PC-9 (cell line): Measurements from ENCODE around the gene CLCN3.

Experiments used
- CTCF ChIP-seq: fragments of 200-600 bp; sonication (generic); conservative IDR thresholded peaks from 2 replicates; pipeline ENCODE4 v1.6.1; 2017; ENCODE audit warnings: mixed run types, antibody characterized with exemption, mild to moderate bottlenecking, moderate library complexity
- EZH2 ChIP-seq: fragments of 200-600 bp; sonication (generic); IDR thresholded peaks from 2 replicates; pipeline ENCODE4 v1.8.0; 2017; ENCODE audit warnings: antibody characterized with exemption, low read depth

- TF ChIP-seq CTCF (no peak), EZH2 (no peak)
Observed at GRCh38 chr4:169745291-169745690, 124.9 kb downstream of the CLCN3 start.
